Measurements from ENCODE around the gene LOXL3. TPM values are rescaled to one million over a fixed set of nuclear protein-coding genes. Genes with fewer than 3 reads are reported as not detected.
"Not testable (repeated sequence)": the region's sequence is repeated elsewhere in the genome, so short reads cannot be mapped to it uniquely, and the experiment has no call there.

The LOXL3 gene
- total RNA-seq, 4 donors from 2014 or later, result 5.0 to 16.2 (median 13.5) TPM

DNA sequence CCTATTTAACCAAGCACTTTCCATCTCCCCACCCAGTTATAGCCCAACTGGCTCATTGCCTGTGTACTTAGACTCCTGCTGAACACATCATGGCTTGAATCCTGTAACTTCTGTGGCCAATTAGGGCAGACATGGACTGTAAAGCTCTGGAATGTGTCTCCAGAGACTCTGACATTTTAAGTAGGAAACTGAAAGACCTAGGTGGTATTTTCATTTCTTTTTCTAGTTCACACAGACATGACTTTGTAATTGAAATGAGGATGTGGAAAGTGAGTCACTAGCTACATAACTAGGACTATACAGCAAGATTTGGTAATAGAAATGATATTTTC, 13.0 kb upstream of the LOXL3 start:
- no peak overlapping the region for H3K4me3 ChIP-seq
- H3K36me3 ChIP-seq, result no peaks in the 10 kb centered on the region
- TF ChIP-seq, protein P1, sequence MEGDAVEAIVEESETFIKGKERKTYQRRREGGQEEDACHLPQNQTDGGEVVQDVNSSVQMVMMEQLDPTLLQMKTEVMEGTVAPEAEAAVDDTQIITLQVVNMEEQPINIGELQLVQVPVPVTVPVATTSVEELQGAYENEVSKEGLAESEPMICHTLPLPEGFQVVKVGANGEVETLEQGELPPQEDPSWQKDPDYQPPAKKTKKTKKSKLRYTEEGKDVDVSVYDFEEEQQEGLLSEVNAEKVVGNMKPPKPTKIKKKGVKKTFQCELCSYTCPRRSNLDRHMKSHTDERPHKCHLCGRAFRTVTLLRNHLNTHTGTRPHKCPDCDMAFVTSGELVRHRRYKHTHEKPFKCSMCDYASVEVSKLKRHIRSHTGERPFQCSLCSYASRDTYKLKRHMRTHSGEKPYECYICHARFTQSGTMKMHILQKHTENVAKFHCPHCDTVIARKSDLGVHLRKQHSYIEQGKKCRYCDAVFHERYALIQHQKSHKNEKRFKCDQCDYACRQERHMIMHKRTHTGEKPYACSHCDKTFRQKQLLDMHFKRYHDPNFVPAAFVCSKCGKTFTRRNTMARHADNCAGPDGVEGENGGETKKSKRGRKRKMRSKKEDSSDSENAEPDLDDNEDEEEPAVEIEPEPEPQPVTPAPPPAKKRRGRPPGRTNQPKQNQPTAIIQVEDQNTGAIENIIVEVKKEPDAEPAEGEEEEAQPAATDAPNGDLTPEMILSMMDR (IDR thresholded peaks at IDR 0.05), result no peak
- TF ChIP-seq EP300 (IDR thresholded peaks at IDR 0.05), result no peak
- no peak for TF ChIP-seq POLR2A (IDR thresholded peaks at IDR 0.05)
- no peaks in the 10 kb centered on the region for H3K27me3 ChIP-seq
- peaks cover 0 to 5% (median 0%) of the 10 kb centered on the region in 4 donors for H3K4me1 ChIP-seq
- H3K9me3 ChIP-seq, result no peaks in the 10 kb centered on the region
- DNase-seq (ENCODE audit: low spot score in 2 of 2), result no peak
- no peak overlapping the region for H3K27ac ChIP-seq

DNA sequence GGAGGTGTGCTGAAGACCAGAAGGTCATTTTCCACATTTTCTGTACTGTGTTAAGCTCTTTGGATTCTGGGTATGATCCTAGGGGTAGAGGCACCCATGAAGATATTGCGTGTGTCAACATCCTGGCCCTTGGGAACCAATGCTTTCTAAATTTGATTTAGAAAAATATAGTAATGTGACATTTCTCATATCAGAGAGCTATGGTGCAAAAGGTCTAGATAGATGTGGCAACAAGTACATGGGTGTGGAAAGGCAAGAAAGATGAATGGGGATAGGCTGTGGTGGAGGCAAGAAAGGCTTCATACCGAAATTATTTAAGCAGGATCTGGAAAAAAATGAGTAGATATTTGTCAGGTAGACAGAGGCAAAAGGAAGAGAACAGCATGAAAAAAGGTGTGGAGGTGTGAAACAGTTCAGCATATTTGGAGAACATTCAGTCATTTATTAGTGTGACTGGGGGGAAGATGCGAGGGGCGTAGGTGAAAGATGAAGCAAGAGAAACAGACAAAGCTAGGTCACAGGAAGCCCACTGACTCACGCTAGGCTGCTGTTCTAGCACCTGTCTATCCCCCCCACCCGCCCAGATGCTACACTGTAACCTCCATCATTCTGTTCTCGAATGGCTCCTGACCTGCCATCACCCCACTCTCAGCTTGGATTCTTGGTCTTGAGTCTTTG, 12.5 kb upstream of the LOXL3 start:
- no peak for DNase-seq (ENCODE audit: low spot score in 2 of 2)
- H3K4me1 ChIP-seq, result peaks cover 0 to 5% (median 0%) of the 10 kb centered on the region in 4 donors
- no peak overlapping the region for H3K27ac ChIP-seq
- H3K9me3 ChIP-seq, result no peaks in the 10 kb centered on the region
- H3K27me3 ChIP-seq, result no peaks in the 10 kb centered on the region
- TF ChIP-seq POLR2A (IDR thresholded peaks at IDR 0.05) (no peak), EP300 (IDR thresholded peaks at IDR 0.05) (no peak)
- TF ChIP-seq, protein P1 (IDR thresholded peaks at IDR 0.05), result no peak
- no peaks in the 10 kb centered on the region for H3K36me3 ChIP-seq
- H3K4me3 ChIP-seq, result no peak overlapping the region
- whole genome bisulfite sequencing, 2 donors, result 74 to 78% methylated on average over 7 of the region's 7 CpGs

DNA sequence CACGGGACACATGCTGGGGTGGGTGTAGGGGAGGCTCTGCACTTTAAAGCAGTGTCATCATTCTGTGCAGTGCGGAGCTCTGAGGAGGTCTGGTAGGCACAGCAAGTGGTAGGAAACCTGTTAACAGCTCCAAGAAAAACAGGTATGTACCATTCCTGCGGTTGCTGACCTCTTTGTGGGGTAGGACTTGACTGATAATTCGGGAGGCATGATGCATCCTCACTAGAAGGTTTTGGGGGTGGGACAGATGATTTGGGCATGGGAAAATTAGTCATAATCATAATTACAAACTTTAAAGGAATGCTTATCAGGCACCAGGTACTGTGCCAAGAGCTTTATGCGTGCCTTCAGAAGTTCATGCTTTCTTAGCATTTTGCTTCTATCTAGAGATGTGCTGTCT, 10.5 kb upstream of the LOXL3 start:
- Histone ChIP-seq H3K36me3 (no peaks in the 10 kb centered on the region), H3K27me3 (no peaks in the 10 kb centered on the region), H3K27ac (no peak overlapping the region), H3K9me3 (no peaks in the 10 kb centered on the region), H3K4me3 (no peak overlapping the region), H3K4me1 (peaks cover 0 to 5% (median 0%) of the 10 kb centered on the region in 4 donors)
- TF ChIP-seq, protein P1 (IDR thresholded peaks at IDR 0.05), result no peak
- TF ChIP-seq POLR2A (IDR thresholded peaks at IDR 0.05), result no peak
- TF ChIP-seq EP300 (IDR thresholded peaks at IDR 0.05), result no peak
- WGBS, 2 donors, result 78 to 82% methylated on average over 5 of the region's 5 CpGs
- DNase-seq (ENCODE audit: low spot score in 2 of 2), result no peak

DNA sequence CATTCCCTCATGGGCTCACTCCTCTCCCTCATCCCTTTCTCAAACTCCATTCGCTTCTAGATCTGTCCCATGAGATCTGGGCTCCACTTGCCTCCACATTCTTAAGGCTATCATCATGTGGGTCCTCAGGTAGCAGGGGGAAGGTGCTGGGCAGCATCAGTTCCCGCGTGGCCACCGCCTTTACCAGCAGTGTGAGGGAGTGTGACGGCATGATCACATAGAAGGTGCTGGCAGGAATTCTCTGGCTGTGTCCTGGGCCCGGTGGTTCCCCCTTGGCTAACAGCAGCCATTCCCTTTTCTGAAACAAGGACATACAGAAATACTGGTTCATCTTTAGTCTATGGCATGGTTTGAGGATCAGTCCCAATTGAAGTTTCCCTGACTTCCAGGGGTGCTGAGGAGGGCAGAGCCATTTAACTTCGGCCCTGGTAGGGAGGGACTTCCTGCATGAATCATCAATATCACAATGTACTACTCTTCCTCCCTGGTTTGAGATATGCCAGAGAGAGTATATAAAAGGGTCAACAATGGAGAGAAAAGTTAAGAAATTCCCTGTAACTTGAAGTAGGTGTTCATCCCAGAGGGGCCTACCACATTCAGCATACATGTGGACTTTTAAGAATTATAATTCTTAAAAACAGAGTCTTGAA, 8.5 kb upstream of the LOXL3 start:
- H3K27ac ChIP-seq, result no peak overlapping the region
- no peak overlapping the region for H3K4me3 ChIP-seq
- 78 to 82% methylated on average over 7 of the region's 7 CpGs for WGBS, 2 donors
- H3K9me3 ChIP-seq, result no peaks in the 10 kb centered on the region
- no peaks in the 10 kb centered on the region for H3K27me3 ChIP-seq
- H3K4me1 ChIP-seq, result peaks cover 0 to 5% (median 0%) of the 10 kb centered on the region in 4 donors
- TF ChIP-seq, protein P1 (IDR thresholded peaks at IDR 0.05), result no peak
- TF ChIP-seq POLR2A (IDR thresholded peaks at IDR 0.05) (no peak), EP300 (IDR thresholded peaks at IDR 0.05) (no peak)
- H3K36me3 ChIP-seq, result no peaks in the 10 kb centered on the region
- DNase-seq (ENCODE audit: low spot score in 2 of 2), result no peak

DNA sequence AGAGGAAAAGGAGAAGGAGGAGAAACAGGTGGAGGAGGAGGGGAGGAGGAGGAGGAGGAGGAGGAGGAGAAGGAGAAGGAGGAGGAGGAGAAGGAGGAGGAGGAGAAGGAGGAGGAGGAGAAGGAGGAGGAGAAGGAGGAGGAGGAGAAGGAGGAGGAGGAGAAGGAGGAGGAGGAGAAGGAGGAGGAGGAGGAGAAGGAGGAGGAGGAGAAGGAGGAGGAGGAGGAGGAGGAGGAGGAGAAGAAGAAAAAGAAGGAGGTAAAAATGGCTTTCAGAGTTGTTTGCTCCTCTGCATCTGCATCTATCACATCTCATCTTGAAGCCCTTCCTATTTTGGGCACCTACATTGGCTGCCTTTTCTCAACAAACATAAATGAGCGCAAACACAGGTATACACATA, 7.3 kb upstream of the LOXL3 start:
- H3K27ac ChIP-seq; DNase-seq (ENCODE audit: low spot score in 2 of 2): not testable (repeated sequence)
- 93 to 100% methylated on average over 1 of the region's 1 CpG for WGBS, 2 donors

More for the DNA sequence above, 7.3 kb upstream of the LOXL3 start:
- peaks cover 0 to 12% (median 0%) of the 10 kb centered on the region in 3 donors for H3K36me3 ChIP-seq
- H3K4me1 ChIP-seq, H3K9me3 ChIP-seq, H3K27me3 ChIP-seq, H3K4me3 ChIP-seq: not testable (repeated sequence)

Data from tibial nerve (tissue), 4 donors.